MV-4-11 (cell line): Measurements from ENCODE around the gene SRCAP.

Experiments used
- DNase-seq: peaks from one replicate; lab custom pipeline; 2025; lab: John Stamatoyannopoulos, UW

Gene SRCAP

DNA sequence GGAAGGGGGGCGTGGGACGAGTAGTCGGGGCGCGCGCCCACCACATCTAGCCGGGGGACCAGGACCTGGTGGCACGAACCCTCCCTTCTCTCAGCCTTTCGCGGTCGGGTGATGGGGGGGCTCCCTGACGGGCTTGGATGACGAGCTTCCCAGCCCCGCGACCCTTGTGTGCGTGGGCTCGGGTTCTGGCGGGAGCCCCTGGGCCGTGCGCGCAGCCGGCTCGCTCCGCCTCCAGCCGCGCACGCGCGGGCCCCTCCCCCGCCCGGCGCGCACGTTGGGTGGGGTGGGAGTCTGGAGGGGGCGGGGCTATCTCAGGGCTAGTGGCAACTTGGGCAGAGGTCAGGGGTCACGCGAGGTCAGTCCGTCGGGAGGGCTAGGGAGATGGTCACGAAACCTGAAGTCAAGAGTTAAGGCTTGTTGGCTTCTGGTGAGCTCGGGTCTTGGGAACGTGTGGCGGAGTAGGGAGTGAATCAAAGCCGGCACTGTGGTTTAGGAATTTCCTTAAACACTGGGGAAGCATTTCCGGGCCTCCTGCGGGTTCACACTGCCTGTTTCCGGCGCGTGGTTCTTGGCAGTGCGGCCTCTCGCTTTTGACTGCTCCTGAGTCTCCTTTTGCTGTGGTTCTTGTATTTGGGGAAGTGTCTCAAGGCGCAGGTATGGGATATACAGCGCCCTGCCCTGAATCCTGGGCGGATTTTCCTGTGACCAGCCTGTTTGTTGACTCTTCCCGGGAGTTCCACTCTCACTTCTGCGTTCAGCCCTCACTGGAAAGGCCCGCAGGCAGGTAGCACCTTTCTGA lies at the start of gene SRCAP:
Gene SRCAP, plus strand, starts transcription at position 356 of the 799 bp plus-strand sequence. CDS start 1,654 bp downstream, outside the sequence.
- peak; percentile 90 for DNase-seq

DNA sequence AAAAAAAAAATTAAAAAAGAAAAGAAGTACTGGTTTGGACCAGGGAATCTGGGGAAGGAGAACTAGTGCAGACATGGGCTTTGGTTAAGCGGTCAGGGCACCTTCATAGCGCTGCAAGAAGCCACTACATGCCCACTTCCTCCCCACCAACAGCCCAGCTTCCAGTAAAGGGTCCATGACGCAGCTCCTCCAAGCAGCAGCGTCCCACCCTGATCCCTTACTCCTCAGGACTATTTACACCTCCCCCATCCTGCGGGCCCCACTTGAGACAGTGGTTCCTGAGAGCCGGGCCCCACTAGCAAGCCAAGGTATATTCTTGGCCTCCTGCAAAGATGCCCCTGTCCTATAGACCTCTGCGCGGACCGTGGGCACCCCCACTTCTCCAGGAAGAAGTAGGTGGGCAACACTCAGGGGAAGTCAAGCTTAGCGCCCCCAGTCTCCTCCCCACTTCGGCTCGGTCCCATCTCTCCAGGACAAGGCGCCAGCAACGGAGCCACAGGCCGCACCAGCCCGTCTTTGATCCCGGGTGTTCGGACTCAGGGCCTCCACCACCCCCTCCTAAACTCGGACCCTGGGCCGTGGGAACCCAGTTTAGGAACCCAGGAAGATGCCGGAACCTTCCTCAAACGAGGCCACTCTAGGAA lies 49.1 kb upstream of the SRCAP start:
- DNase-seq: peak; percentile 72

DNA sequence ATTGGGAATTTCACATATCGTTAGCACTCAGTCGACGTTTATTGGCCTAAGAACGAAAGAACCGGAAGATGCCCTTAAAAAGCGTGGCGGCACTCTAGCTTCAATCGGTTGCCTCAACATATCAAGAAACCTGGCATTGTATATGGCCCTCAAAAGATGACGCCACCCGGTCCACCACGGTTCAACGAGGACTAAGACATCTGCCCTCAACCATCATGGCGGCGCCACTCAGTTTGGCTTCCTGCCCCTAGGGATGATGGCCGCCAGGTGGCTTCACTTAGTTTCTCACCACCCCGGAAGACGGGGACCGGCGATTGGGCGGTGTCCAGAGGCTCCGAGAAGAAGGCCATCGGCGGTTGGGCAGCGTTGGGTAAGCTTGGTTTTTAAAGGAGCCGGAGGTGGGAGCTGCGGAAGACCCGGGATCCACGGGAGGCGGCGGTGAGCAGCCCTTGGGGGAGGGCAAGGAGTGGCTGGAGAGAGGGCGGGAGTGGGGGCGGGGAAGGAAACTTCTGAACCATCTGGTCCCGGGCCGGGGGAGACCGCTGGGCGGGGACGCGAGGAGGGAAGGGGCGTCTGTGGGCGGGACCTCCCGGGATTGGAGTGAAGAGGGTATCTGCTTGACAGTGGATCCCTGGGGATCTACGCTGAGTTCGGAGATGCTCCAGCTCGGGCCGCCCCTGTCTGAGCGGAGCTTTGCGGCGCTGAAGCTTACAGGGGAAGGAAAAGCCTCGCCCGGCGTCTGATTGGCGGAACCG lies 48.4 kb upstream of the SRCAP start, which contains the start of gene PRR14:
Gene PRR14, plus strand, starts transcription at position 592 of the 755 bp plus-strand sequence. CDS start 686 bp downstream, outside the sequence.
- peak; percentile 100 for DNase-seq

DNA sequence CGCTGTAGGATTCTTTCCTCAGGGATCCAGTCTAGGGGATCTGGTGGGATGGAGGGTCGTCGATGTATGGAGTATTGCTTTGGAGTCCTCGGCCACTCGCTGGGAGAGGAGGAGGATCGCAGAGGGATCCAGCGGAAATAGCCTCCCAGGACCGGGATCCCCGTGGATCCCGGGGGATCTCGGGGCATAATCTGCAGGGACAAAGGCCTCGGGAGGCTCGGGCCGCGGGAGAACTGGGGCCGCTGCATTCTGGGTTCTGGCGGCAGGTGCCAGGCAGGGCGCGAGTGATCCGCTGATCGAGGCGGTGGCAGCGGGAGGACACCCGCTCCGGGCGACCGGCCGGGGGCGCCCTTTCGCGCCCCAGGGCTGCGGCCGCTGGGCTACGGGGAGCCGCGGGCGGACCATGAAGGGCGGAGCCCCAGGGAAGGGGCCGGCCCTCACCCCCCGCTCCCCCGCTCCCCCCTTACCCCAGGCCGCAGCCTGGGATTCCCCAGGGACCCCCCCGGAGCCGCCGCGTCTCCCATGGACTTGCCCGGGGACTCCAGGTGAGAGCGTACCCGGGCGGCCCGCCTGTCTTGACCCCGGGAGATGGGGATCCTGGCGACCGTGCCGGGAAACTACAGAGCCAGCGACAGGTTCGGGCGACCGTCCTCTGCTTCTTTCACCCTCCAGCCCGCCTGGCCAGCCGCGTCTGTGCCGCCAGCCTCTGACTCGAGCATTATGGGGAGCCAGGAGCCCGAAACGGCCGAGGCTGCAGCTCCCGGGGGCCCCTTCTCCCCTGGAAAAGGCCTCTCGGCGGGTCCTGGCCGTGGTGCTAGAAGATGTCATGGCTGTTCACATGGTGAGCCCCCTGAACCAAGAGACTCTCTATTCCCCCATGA lies 47.6 kb upstream of the SRCAP start:
- peak; percentile 63 for DNase-seq

DNA sequence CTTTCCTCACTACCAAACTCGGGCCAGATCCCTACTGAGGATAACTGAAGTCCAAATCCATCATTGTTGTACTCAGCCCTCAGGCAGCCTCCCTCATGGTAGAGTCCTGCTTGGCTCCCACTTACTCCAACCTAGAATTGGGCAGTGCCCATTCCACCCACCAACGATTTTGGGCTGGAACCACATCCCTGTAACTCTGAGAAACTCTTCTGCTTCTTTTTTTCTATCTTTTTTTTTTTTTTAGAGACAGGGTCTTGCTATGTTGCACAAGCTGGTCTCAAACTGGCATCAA lies 47.0 kb upstream of the SRCAP start:
- no peak for DNase-seq

DNA sequence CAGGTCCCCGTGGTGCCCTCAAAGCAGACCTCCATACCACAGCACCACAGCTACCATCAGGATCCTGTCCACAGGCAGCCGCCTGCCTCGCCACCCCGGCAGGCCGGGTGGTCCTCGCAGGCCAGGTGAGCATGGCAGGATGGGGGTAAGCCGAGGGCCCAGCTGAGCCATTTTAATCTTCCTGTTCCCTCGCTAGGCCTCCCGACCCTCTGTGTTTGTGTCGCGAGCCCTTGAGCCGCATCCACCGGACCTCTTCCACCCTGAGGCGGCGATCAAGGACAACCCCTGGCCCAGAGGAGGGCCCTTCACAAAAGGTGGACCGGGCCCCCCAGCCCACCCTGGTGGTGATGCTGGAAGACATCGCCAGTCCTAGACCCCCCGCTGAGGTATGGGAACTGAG lies 46.3 kb upstream of the SRCAP start:
- DNase-seq: no peak

DNA sequence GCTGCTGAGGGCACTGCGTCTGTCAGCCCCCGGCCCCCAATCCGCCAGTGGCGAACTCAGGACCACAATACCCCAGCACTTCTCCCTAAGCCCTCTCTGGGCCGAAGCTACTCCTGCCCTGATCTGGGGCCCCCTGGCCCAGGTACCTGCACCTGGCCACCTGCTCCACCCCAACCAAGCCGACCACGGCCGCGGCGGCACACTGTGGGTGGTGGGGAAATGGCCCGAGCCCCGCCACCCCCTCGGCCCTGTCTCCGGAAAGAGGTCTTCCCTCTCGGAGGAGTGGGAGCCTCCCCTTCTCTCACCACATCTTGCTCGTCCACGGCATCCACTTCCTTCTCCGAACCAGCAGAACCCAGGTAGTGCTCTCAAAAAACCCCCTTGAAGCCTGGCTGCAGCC lies 44.1 kb upstream of the SRCAP start:
- DNase-seq: no peak

DNA sequence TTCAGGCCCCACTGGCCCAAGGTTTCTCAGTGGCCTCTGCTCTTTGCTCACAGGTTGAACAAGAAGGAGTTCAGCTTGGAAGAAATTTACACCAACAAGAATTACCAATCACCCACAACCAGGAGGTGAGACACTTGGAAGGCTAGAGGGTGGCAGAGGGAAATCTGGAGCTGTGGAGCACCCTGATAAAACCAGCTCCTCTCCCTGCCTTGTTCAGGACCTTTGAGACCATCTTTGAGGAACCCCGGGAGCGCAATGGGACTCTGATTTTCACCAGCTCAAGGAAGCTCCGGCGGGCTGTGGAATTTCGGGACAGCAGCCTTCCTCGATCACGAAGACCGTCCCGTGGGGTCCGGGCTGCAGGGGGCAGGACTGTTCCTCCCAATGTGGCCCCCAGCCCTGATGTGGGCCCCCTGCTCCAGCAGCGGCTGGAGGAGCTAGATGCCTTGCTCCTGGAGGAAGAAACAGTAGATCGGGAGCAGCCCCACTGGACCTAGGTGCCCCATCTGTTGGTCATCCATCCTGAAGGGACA lies 43.1 kb upstream of the SRCAP start:
- no peak for DNase-seq

DNA sequence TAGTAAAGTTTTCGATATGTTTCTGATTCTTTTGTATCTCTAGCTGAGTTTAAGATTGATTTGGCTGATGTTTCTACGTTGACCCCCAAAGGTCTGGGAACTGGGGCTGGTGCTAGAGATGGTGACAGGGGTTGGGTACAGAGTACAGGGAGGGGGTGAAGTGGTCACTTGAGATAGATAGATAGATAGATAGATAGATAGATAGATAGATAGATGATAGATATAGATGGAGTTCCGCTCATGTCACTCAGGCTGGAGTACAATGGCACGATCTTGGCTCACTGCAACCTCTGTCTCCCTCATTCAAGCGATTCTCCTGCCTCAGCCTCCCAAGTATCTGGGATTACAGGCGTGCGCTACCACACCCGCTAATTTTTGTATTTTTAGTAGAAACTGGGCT lies 42.6 kb upstream of the SRCAP start:
- DNase-seq: no peak

DNA sequence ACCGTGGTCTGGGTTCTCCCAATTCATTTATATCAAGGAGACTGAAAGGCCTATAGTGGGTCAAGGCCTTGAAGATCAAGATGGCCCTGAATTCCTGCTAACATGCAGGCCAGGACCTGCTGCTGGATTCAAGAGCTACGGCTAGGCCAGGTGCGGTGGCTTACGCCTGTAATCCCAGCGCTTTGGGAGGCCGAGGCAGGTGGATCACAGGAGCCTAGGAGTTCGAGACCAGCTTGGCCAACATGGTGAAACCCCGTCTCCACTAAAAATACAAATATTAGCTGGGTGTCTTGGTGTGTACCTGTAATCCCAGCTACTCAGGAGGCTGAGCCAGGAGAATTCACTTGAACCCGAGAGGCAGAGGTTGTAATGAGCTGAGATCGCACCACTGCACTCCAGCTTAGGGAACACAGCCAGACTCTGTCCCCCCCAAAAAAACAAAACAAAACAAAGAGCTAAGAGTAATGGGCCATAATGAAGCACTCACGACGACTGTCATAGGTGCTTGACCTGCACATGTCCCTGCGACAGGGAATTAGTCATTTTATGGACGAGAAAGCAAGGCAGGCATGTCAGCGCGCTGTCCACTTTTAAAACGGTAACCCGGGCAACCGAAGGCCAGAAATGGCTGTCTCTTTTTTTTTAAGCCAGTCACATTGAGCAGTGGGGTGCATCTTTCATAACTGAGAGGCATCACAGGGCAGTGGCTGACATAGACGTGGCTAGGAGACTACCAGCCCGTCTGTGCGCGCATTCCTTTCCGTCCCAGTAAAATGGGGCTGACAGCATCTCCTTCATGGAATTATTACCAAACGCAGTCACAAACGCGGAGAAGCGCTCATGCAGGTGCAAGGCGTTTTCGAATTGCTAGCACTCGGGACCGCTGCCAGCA lies 41.8 kb upstream of the SRCAP start:
- no peak for DNase-seq

DNA sequence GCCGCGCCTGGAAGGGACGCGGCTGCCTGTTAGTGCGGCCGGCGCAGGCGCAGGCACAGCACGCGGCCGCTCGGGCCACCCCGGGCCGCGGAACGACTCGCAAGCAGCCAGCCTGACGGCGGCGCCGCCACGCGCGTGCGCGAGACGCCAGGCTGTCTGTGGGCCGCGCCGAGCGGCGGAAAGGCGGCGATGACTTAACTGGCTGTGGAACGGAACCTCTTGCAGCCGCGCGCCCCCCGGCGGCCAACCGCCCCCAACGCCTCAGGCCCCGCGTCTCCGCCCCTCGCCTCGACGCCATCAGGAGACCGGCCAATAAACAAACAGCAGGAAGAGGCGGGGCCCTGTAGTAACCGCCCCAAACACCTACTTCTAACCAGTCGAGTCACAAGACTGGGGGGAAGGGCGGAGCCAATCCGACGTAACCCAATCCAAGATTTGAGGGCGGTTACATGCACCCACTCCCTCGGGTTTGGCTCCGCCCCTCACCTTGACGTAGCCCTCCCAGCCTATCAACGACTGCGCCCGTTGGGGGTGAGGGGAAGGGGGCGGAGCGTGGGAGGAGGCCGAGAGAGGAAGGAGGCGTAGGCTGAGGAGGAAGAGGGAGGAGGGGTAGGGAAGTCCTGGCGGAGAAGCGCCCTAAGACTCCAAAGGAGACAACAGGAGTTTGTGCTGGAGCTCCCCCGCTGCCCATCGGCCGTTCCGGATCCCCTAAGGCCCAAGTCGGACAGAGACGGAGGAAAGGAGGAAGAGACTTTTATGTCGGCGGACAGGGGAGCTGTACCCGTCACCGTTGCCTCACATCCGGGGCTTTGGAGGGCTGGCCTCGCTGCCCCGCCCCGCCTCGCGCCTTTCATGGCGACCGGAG lies 40.9 kb upstream of the SRCAP start, which contains the start of gene FBRS:
Gene FBRS, plus strand, starts transcription at position 566 of the 865 bp plus-strand sequence. CDS start 1,088 bp downstream, outside the sequence.
- DNase-seq: peak; percentile 100

DNA sequence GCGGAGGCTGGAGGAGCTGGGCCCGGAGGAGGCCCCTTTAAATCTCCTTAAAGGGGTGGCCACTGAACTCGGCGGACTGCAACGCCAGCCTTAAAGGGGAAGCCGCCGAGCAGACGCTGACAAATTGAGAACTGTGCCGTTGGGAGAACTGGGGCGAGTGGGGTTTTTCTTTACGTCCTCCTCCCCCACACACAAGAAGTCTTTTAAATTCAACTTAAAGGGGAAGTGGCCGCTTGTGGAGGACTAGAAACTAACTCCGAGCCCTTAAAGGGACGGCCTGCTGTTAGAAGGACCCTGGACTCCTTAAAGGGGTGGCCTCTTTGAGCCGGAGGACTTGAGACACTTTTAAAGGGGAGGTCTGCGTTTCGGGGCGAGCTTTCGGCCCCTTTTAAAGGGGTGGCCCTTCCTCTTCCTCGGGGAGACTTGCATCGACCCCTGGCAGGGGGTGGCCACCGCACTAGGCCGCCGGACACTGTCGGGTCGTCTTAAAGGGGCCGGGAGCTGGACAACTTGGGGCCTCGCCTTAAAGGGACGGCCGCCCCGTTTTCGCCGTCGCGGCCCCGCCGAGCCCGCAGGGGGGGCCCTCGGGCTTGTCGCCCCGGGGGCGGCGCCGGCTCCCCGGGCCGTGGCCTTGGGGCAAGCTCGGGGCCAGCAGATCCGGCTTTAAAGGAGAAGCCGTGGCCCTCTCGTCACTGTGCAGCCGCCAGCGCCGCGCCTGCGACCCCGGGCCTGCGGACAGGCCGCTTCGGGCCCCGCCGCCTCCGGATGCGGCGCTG lies 40.1 kb upstream of the SRCAP start:
- DNase-seq: peak; percentile 98

DNA sequence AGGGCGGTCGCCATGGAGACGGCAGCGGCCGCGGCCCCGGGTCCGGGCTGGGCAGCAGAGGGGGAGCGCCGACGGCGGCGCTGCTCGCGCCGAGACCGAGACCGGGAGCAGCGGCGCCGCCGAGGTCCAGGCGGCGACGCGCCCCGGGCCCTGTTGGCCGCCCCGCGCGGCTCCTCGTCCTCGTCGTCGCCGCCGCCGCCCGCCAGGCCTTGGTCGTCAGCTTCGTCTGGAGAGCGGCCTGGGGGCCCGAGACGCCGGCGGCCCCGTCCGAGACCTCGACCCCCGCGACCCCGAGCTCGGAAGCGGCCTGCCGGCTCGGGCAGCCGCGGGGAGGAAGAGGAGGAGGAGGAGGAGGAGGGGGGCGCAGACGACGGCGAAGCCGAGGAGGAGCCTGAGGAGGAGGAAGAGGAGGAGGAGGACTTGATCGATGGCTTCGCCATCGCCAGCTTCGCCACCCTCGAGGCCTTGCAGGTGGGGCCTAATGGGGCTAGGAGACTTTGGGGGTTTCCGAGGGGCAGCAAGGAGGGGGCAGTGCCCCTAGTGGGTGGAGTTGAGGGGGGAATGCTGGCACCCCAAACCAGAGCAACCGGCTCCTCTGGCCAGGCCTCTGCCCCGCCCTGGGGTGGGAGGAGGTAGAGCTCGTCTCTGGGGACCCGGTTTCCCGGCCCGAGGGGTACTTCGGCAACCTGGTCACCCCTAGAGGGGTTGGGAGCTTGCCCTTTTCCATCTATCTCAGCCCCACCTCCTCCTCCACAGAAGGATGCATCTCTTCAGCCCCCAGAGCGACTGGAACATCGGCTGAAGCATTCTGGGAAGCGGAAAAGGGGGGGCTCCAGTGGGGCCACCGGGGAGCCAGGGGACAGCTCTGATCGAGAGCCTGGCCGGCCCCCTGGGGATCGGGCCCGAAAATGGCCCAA lies 39.2 kb upstream of the SRCAP start:
- no peak for DNase-seq

DNA sequence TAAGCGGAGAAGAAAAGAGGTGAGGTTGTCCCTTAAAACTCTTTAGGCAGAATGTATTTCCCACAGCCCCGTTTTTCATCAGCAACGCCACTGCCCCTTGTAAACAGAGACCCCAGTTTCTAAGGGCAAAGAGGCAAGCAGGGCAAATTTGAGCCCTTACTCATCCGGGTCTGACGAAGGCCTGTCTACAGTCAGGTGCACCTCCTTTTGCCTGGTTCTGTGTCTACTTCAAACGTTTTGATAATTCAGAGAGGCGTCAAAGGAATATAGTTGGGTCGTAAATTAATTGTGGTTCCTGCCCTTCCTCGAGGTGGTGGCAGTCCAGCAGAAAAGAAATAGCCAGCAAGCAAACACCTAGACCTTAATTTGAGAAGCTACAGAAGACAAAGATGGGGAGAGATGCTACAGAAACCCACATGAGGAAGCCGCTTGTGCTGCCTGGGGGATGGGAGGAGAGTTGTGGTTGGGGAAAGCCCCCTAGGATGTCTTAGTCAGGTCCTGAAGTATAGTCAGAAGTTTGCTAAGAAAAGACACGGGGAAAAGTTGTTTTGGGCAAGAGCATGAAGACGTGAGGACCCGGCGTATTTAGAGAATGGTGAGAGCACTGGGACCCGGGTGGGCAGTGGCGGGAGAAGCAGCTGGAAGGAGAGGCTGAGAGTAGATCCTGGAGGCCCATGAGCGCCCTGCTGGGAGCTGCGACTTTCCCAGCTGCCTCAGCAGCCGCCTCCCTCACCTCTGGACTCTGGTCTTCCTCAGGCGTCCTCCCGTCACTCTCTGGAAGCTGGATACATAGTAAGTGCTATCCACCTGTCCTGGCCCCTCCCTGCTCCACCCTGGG lies 38.3 kb upstream of the SRCAP start:
- peak; percentile 39 for DNase-seq

DNA sequence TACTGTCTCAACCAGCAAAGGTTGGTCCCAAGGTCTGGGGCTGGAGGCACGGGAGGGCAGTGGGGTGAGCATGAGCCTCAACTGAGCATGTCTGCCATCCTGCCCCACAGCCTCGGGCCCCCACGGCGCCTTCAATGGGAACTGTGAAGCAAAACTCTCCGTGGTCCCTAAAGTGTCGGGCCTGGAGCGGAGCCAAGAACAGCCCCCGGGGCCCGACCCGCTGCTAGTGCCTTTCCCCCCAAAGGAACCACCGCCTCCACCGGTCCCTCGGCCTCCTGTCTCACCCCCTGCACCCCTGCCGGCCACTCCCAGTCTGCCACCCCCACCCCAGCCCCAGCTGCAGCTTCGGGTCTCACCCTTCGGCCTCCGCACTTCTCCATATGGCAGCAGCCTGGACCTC lies 36.5 kb upstream of the SRCAP start:
- DNase-seq: no peak

DNA sequence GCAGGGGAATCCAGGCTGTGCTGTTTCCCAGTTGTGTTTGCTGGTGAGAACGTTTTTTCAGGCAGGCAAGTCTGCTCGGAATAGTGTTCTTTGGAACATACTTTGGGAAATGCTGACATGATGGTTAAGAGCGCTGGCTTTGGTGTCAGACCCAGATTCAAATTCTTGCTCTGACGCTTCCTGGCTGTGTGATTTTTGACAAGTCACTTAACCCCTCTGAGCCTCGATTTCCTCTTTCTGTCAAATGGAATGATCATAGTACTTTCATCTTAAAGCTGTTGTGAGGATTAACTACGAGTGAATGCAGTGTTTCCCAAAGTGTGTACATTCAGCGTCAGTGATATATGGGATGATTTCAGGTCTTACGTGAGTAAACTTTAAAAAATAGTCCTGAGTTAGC lies 35.9 kb upstream of the SRCAP start:
- DNase-seq: no peak

DNA sequence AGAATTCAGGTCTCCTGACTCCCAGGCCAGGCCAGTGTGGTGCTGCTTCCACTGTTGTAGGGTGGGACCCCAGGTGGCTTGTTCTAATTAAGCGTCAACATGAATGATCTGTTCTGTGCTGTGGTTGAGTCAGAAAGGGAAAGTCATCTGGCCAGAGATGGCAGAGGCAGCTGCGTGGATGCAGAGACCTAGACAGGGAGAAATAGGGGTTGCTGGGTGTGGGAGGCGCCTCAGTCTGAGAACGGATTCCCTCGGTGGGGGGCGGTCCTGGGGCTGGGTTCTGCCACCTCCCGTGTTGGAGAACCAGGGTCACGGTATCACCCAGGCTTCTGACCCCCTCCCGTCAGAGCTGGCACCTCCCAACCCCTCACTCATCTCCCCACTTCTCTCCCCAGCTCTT lies 35.2 kb upstream of the SRCAP start:
- DNase-seq: no peak
